ENCODE measurements around the gene PAN3.

PAN3 gene

DNA sequence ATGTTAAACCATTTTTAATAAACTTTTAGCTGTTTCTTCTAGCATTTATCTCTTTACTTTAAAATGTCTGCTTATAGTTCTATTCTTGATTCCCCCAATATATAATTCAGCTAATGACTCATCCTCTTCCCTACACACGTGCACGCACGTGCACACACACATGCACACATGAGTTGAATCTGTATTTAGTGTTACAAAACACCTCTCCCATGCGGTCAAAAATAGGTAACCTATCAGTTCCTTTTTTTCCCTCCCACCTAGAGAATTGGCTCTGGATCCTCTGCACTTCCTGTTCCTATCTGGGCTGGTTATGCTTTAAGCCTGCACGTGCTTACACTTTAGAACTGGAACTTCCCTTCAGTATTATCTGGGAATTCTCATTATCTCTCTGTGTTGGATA, 144.1 kb downstream of the PAN3 start:
- TF ChIP-seq SIN3A (IDR thresholded peaks at IDR 0.05; ENCODE audit: borderline replicate concordance, insufficient read depth, low read length): no peak
- TF ChIP-seq TAF1 (IDR thresholded peaks at IDR 0.05; ENCODE audit: borderline replicate concordance, insufficient read depth, low read length): no peak
- no peak for TF ChIP-seq FOXP2 (optimal IDR thresholded peaks at IDR 0.05; ENCODE audit: borderline replicate concordance, extremely low read depth, extremely low read length, insufficient read depth)
- TF ChIP-seq POLR2AphosphoS5 (IDR thresholded peaks at IDR 0.05; ENCODE audit: low read depth, low read length): no peak
- TF ChIP-seq, protein P1, sequence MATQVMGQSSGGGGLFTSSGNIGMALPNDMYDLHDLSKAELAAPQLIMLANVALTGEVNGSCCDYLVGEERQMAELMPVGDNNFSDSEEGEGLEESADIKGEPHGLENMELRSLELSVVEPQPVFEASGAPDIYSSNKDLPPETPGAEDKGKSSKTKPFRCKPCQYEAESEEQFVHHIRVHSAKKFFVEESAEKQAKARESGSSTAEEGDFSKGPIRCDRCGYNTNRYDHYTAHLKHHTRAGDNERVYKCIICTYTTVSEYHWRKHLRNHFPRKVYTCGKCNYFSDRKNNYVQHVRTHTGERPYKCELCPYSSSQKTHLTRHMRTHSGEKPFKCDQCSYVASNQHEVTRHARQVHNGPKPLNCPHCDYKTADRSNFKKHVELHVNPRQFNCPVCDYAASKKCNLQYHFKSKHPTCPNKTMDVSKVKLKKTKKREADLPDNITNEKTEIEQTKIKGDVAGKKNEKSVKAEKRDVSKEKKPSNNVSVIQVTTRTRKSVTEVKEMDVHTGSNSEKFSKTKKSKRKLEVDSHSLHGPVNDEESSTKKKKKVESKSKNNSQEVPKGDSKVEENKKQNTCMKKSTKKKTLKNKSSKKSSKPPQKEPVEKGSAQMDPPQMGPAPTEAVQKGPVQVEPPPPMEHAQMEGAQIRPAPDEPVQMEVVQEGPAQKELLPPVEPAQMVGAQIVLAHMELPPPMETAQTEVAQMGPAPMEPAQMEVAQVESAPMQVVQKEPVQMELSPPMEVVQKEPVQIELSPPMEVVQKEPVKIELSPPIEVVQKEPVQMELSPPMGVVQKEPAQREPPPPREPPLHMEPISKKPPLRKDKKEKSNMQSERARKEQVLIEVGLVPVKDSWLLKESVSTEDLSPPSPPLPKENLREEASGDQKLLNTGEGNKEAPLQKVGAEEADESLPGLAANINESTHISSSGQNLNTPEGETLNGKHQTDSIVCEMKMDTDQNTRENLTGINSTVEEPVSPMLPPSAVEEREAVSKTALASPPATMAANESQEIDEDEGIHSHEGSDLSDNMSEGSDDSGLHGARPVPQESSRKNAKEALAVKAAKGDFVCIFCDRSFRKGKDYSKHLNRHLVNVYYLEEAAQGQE (IDR thresholded peaks at IDR 0.05; ENCODE audit: insufficient read depth in 1 of 2, low read depth in 2 of 2, low read length in 2 of 2): no peak

DNA sequence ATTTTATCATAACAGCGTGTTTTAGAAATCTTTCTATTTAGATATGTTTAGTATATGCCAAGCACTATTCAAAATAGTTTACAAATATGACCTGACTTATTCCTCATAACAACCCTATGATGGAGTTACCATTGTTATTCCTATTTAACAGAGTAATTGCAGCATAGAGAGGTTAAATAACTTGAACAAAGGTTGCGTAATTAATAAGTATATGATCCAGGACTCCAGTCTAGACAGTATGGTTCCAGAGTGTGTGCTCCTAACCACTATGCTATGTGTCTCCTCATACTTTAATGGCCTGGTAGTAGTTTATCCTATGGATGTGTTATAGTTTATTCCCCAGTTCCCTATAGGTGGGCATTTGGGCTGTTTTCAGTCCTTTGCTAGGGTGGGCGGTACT, 145.3 kb downstream of the PAN3 start:
- TF ChIP-seq, protein P1 (IDR thresholded peaks at IDR 0.05; ENCODE audit: insufficient read depth in 1 of 2, low read depth in 2 of 2, low read length in 2 of 2): no peak

DNA sequence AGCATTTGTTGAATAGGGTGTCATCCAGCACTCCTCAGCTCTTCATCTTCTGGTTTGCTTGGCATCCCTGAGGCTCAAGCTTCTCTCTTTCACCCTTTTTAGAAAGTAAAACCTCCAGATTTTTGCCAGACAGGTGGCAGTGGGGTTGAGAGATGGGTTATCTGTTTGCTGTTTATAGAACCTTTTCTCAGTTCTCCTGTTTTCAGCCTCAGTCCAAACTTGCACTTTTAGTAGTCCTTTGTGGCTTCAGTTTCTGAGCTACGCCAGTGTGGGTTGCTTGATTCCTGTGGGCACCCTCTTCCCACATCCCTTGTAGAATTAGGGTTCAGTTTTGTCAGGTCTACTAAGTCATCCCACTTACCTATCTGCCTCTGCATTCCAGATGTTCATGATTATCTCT, 147.9 kb downstream of the PAN3 start:
- TF ChIP-seq POLR2AphosphoS5 (IDR thresholded peaks at IDR 0.05; ENCODE audit: low read depth, low read length) (no peak), FOXP2 (optimal IDR thresholded peaks at IDR 0.05; ENCODE audit: borderline replicate concordance, extremely low read depth, extremely low read length, insufficient read depth) (no peak), TAF1 (IDR thresholded peaks at IDR 0.05; ENCODE audit: borderline replicate concordance, insufficient read depth, low read length) (no peak), SIN3A (IDR thresholded peaks at IDR 0.05; ENCODE audit: borderline replicate concordance, insufficient read depth, low read length) (no peak)
- TF ChIP-seq, protein P1 (IDR thresholded peaks at IDR 0.05; ENCODE audit: insufficient read depth in 1 of 2, low read depth in 2 of 2, low read length in 2 of 2): no peak

DNA sequence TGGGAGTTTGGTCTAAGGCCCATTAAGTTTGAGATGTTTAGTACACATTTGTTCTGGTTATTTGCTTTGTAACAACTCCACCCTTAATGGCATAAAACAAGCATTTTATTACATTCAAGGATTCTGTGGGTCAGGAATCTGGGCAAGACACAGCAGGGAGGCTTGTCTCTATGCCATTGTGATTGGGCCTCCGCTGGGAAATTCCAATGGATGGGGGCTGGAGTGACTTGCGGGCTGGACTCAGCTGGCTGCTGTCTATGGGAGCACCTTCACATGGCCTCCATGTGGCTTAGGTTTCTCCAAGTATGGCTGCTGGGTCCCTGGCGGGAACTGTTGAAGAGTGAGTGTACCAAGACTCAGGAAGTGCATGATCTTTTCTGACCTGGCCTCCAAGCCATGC, 159.0 kb downstream of the PAN3 start:
- TF ChIP-seq TAF1 (IDR thresholded peaks at IDR 0.05; ENCODE audit: borderline replicate concordance, insufficient read depth, low read length): no peak
- no peak for TF ChIP-seq SIN3A (IDR thresholded peaks at IDR 0.05; ENCODE audit: borderline replicate concordance, insufficient read depth, low read length)
- no peak for TF ChIP-seq POLR2AphosphoS5 (IDR thresholded peaks at IDR 0.05; ENCODE audit: low read depth, low read length)
- TF ChIP-seq FOXP2 (optimal IDR thresholded peaks at IDR 0.05; ENCODE audit: borderline replicate concordance, extremely low read depth, extremely low read length, insufficient read depth): no peak
- TF ChIP-seq, protein P1 (IDR thresholded peaks at IDR 0.05; ENCODE audit: insufficient read depth in 1 of 2, low read depth in 2 of 2, low read length in 2 of 2): no peak

DNA sequence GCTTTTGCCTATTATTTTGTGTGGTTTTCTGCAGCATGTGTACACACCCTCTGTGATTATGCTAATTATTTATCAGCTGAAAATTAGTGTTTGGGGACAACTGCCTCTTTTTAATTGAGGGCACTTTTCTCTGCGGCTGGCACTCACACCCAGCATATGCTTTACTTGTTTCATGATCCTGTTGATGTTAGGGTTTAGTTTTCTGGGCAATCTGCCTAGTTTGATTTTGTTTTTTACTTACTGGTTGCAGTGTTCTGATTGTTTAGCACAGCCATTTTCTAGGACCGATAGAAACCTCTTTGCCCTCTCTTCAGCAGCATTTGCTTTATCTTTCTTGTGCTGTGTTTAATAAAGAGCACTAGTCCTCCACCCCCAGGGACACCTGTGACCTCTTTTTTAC, 161.6 kb downstream of the PAN3 start:
- TF ChIP-seq TAF1 (IDR thresholded peaks at IDR 0.05; ENCODE audit: borderline replicate concordance, insufficient read depth, low read length) (no peak), SIN3A (IDR thresholded peaks at IDR 0.05; ENCODE audit: borderline replicate concordance, insufficient read depth, low read length) (no peak), POLR2AphosphoS5 (IDR thresholded peaks at IDR 0.05; ENCODE audit: low read depth, low read length) (no peak), FOXP2 (optimal IDR thresholded peaks at IDR 0.05; ENCODE audit: borderline replicate concordance, extremely low read depth, extremely low read length, insufficient read depth) (no peak)
- TF ChIP-seq, protein P1 (IDR thresholded peaks at IDR 0.05; ENCODE audit: insufficient read depth in 1 of 2, low read depth in 2 of 2, low read length in 2 of 2): no peak

Data from PFSK-1 (cell line).